CD14-positive monocyte (primary cell): ENCODE results near the gene ZCCHC8. TPM values are rescaled to one million over a fixed set of nuclear protein-coding genes. Genes with fewer than 3 reads are reported as not detected.

ENCODE experiments used
- DNase-seq, 3 donors: peaks; one replicate each; pipeline ENCODE4 v3.0.0-alpha.2; 2011 to 2022
- H2AFZ ChIP-seq: 2 replicates; pipeline ENCODE4 v1.6.0; 2012; ENCODE audit warnings: mild to moderate bottlenecking, low read depth, low read length, inconsistent platforms; ENCODE audit not compliant: insufficient read depth, poor library complexity, severe bottlenecking
- H3K27ac ChIP-seq, 2 donors: 1 replicate in 1 of 2; 2 replicates in 1 of 2; pipeline ENCODE4 v1.5.1; 2012 to 2013; ENCODE audit warnings: low read length in 2 of 2, control low read depth in 1 of 2, inconsistent platforms in 1 of 2, low read depth in 1 of 2, mild to moderate bottlenecking in 1 of 2
- H3K27me3 ChIP-seq, 2 donors: one replicate each; pipeline versions ENCODE4 v1.6.0 to v1.6.1; 2011 to 2013; ENCODE audit warnings: low read length in 2 of 2; ENCODE audit not compliant: control insufficient read depth in 2 of 2, insufficient read depth in 2 of 2
- H3K36me3 ChIP-seq, 2 donors: replicated peaks in 1 of 2; 1 replicate in 1 of 2; 2 replicates in 1 of 2; pipeline versions ENCODE4 v1.5.1 to v1.6.1; 2012 to 2013; ENCODE audit warnings: low read length in 2 of 2, control low read depth in 1 of 2, inconsistent platforms in 1 of 2, mild to moderate bottlenecking in 1 of 2; ENCODE audit not compliant: insufficient read depth in 2 of 2, control insufficient read depth in 1 of 2
- H3K4me1 ChIP-seq, 2 donors: 1 replicate in 1 of 2; 2 replicates in 1 of 2; pipeline versions ENCODE4 v1.5.1 to v1.6.1; 2012 to 2013; ENCODE audit warnings: low read length in 2 of 2, control low read depth in 1 of 2, inconsistent platforms in 1 of 2, mild to moderate bottlenecking in 1 of 2, moderate library complexity in 1 of 2; ENCODE audit not compliant: insufficient read depth in 2 of 2, control insufficient read depth in 1 of 2
- H3K4me2 ChIP-seq: replicated peaks from 2 replicates; pipeline ENCODE3; 2012; ENCODE audit warnings: low read length, moderate library complexity, mild to moderate bottlenecking; ENCODE audit not compliant: poor library complexity, severe bottlenecking; ENCODE audit errors: extremely low read depth
- H3K4me3 ChIP-seq, 3 experiments: fragments of 200-600 bp in 1 of 3; sonication (generic) in 1 of 3; replicated peaks in 1 of 3; 1 replicate in 2 of 3; 2 replicates in 1 of 3; pipeline ENCODE4 v1.5.1; 2011 to 2013; ENCODE audit warnings: low read length in 3 of 3, mild to moderate bottlenecking in 3 of 3, control low read depth in 2 of 3, low read depth in 2 of 3, inconsistent platforms in 1 of 3, moderate library complexity in 1 of 3
- H3K79me2 ChIP-seq: 2 replicates; pipeline ENCODE4 v1.6.0; 2012; ENCODE audit warnings: mild to moderate bottlenecking, control low read depth, inconsistent platforms, low read length, moderate library complexity; ENCODE audit not compliant: insufficient read depth
- H3K9ac ChIP-seq: 2 replicates; pipeline ENCODE4 v1.6.0; 2017; ENCODE audit warnings: low read length, mild to moderate bottlenecking; ENCODE audit not compliant: insufficient read depth, poor library complexity, severe bottlenecking
- H3K9me3 ChIP-seq, 2 donors: replicated peaks in 1 of 2; 1 replicate in 1 of 2; 2 replicates in 1 of 2; pipeline versions ENCODE4 v1.5.1 to v1.6.1; 2012 to 2013; ENCODE audit warnings: low read length in 2 of 2, control low read depth in 1 of 2; ENCODE audit not compliant: control insufficient read depth in 1 of 2, insufficient read depth in 1 of 2
- H4K20me1 ChIP-seq: 2 replicates; pipeline ENCODE4 v1.6.0; 2012; ENCODE audit warnings: mild to moderate bottlenecking, low read length, control low read depth, moderate library complexity; ENCODE audit not compliant: insufficient read depth
- H3K27ac Mint-ChIP-seq, 7 donors: one replicate each; pipeline ENCODE4 v1.8.0; 2020; ENCODE audit warnings: mild to moderate bottlenecking in 7 of 7, mixed read lengths in 7 of 7, moderate library complexity in 6 of 7, inconsistent platforms in 2 of 7
- H3K27me3 Mint-ChIP-seq, 3 donors: one replicate each; pipeline ENCODE4 v1.8.0; 2021 to 2022; ENCODE audit warnings: low read depth in 3 of 3, mild to moderate bottlenecking in 3 of 3, mixed read lengths in 3 of 3, moderate library complexity in 3 of 3, inconsistent platforms in 1 of 3
- H3K36me3 Mint-ChIP-seq, 2 donors: one replicate each; pipeline ENCODE4 v1.8.0; 2020; ENCODE audit warnings: mixed read lengths in 2 of 2, inconsistent platforms in 1 of 2, mild to moderate bottlenecking in 1 of 2
- H3K4me1 Mint-ChIP-seq: one replicate; pipeline ENCODE4 v1.8.0; 2020; ENCODE audit warnings: mild to moderate bottlenecking, mixed read lengths
- H3K4me3 Mint-ChIP-seq, 2 donors: one replicate each; pipeline ENCODE4 v1.8.0; 2020; ENCODE audit warnings: mild to moderate bottlenecking in 2 of 2, mixed read lengths in 2 of 2, moderate library complexity in 1 of 2
- H3K9me3 Mint-ChIP-seq, 7 donors: one replicate each; pipeline ENCODE4 v1.8.0; 2020 to 2022; ENCODE audit warnings: mixed read lengths in 7 of 7, mild to moderate bottlenecking in 6 of 7, moderate library complexity in 6 of 7, inconsistent platforms in 2 of 7
- WGBS: methylation state at CpG from one replicate; pipeline ENCODE4 v1.1.5; 2013; ENCODE audit warnings: missing lambda C conversion rate; ENCODE audit not compliant: insufficient coverage; 5-methylcytosine and 5-hydroxymethylcytosine counted together
- intact Hi-C, 2 donors: fragments of 100-400 bp; cut with micrococcal nuclease; formaldehyde crosslinking; loops; one replicate each; pipeline versions ENCODE4 v1.15.0 to v1.15.1; 2023
- polyA plus RNA-seq, 3 donors: library from polyadenylated mRNA; depleted of rRNA in 1 of 3; unstranded in 2 of 3; stranded (reverse) in 1 of 3; fragments of 300-500 nt in 2 of 3; fragments of >200 nt in 1 of 3; fragmentation: Illumina TruSeq in 2 of 3; gene quantifications; 1 replicate in 2 of 3; 2 replicates in 1 of 3; pipeline ENCODE4 v1.2.3, GENCODE V29; 2012 to 2021
- TF ChIP-seq, protein P1 (sequence below): fragments of 200-600 bp; IDR thresholded peaks from one replicate; pipeline ENCODE4 v1.8.0; 2022; ENCODE audit warnings: antibody characterized with exemption, mild to moderate bottlenecking

Gene ZCCHC8
- polyA plus RNA-seq, 3 donors = 2.5 to 25.4 (median 5.4) TPM

DNA sequence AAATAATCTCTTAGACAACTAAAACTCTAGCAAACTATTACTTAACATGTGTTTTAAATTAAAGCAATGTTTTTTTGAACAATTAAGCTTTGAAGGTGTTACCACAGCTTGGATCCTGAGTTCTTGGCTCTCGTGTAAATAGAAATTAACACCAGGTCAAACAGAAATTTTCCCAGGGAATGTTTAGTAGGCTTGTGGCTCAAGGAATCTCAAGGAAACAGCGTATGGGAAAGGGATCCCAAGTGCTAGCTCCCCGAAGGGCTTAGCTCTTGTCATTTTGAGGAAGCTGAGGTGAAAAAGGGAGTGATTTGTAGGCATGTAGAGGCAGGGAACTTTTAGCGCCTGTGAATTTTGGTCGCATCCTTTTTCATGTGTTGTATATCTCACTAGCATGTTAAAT, 37.8 kb upstream of the ZCCHC8 start:
- H3K4me1 Mint-ChIP-seq = no peaks in the 10 kb centered on the region
- WGBS = 100% methylated on average over 1 of the region's 5 CpGs

DNA sequence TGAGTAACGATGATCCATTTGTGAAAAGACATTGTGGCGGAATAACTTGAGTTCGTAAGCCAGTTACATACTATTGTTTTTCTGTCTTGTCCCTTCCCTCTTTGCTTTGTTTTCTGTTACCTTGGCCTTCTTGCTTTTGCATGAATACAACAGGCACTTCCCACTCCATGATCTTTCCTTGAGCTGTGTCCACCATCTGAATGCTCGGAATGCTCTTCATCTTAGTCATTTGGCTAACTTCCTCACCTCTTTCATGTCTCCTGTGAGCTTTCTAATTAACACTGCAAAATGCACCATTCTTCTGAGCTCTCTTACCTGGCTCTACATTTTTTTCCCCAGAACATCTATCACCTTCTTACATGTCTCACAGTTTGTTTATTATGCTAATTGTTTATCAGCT, 36.3 kb upstream of the ZCCHC8 start:
- DNase-seq = no peak
- Histone ChIP-seq H3K9me3 (no peaks in the 10 kb centered on the region), H3K4me2 (no peak overlapping the region), H3K27me3 (no peaks in the 10 kb centered on the region), H3K36me3 (peaks cover 8 to 66% of the 10 kb centered on the region in 2 donors), H3K4me1 (no peaks in the 10 kb centered on the region), H3K27ac (no peak overlapping the region), H4K20me1 (no peaks in the 10 kb centered on the region), H3K9ac (no peak overlapping the region), H3K4me3 (no peak overlapping the region), H3K79me2 (peaks cover 21% of the 10 kb centered on the region), H2AFZ (no peak overlapping the region)
- intact Hi-C loops = no loop called here
- Mint-ChIP-seq H3K27ac (no peak overlapping the region), H3K36me3 (peaks cover 17 to 67% of the 10 kb centered on the region in 2 donors), H3K9me3 (no peaks in the 10 kb centered on the region), H3K4me1 (no peaks in the 10 kb centered on the region), H3K4me3 (no peak overlapping the region), H3K27me3 (peaks cover 0 to 2% (median 0%) of the 10 kb centered on the region in 3 donors)
- TF ChIP-seq, protein P1, sequence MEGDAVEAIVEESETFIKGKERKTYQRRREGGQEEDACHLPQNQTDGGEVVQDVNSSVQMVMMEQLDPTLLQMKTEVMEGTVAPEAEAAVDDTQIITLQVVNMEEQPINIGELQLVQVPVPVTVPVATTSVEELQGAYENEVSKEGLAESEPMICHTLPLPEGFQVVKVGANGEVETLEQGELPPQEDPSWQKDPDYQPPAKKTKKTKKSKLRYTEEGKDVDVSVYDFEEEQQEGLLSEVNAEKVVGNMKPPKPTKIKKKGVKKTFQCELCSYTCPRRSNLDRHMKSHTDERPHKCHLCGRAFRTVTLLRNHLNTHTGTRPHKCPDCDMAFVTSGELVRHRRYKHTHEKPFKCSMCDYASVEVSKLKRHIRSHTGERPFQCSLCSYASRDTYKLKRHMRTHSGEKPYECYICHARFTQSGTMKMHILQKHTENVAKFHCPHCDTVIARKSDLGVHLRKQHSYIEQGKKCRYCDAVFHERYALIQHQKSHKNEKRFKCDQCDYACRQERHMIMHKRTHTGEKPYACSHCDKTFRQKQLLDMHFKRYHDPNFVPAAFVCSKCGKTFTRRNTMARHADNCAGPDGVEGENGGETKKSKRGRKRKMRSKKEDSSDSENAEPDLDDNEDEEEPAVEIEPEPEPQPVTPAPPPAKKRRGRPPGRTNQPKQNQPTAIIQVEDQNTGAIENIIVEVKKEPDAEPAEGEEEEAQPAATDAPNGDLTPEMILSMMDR = no peak
- WGBS = 100% methylated on average over 1 of the region's 4 CpGs

More for the DNA sequence above, 37.8 kb upstream of the ZCCHC8 start:
- Mint-ChIP-seq H3K27ac (peak overlapping the region in 2 of 7 donors; percentile 15 to 31), H3K27me3 (peaks cover 0 to 2% (median 0%) of the 10 kb centered on the region in 3 donors), H3K36me3 (peaks cover 20 to 61% of the 10 kb centered on the region in 2 donors), H3K4me3 (no peak overlapping the region), H3K9me3 (no peaks in the 10 kb centered on the region)
- Histone ChIP-seq H3K27ac (no peak overlapping the region), H3K9me3 (no peaks in the 10 kb centered on the region), H3K9ac (no peak overlapping the region), H3K4me2 (no peak overlapping the region), H4K20me1 (no peaks in the 10 kb centered on the region), H3K4me3 (no peak overlapping the region), H3K36me3 (peaks cover 12 to 72% of the 10 kb centered on the region in 2 donors), H2AFZ (no peak overlapping the region), H3K27me3 (no peaks in the 10 kb centered on the region), H3K79me2 (peaks cover 6% of the 10 kb centered on the region), H3K4me1 (no peaks in the 10 kb centered on the region)
- intact Hi-C loops = no loop called here
- TF ChIP-seq, protein P1 = no peak
- no peak for DNase-seq
